NT2/D1 (cell line): Measurements from ENCODE around the gene SLC9A1.

Experiments
- DNase-seq: peaks from one replicate; pipeline ENCODE4 v3.0.0-alpha.2; 2011; ENCODE audit warnings: low read depth, low spot score
- H3K27me3 ChIP-seq: 2 replicates; pipeline ENCODE4 v1.6.0; 2011; ENCODE audit warnings: mild to moderate bottlenecking; ENCODE audit not compliant: insufficient read length, insufficient read depth
- H3K36me3 ChIP-seq: 2 replicates; pipeline ENCODE4 v1.6.1; 2011; ENCODE audit warnings: mild to moderate bottlenecking, low read length, mixed read lengths; ENCODE audit not compliant: insufficient read depth, insufficient read length
- H3K4me1 ChIP-seq: 2 replicates; pipeline ENCODE4 v1.5.1; 2011; ENCODE audit not compliant: insufficient read depth, insufficient read length
- H3K4me3 ChIP-seq: 2 replicates; pipeline ENCODE4 v1.5.1; 2011; ENCODE audit warnings: low read depth; ENCODE audit not compliant: insufficient read length
- H3K9ac ChIP-seq: 2 replicates; pipeline ENCODE4 v1.6.0; 2011; ENCODE audit warnings: low read depth; ENCODE audit not compliant: insufficient read length
- H3K9me3 ChIP-seq: 2 replicates; pipeline ENCODE4 v1.5.1; 2011; ENCODE audit warnings: mild to moderate bottlenecking, low read length; ENCODE audit not compliant: insufficient read depth
- SUZ12 ChIP-seq: IDR thresholded peaks from 2 replicates; pipeline ENCODE4 v1.6.1; 2011; ENCODE audit not compliant: insufficient read length, insufficient read depth; ENCODE audit errors: extremely low read depth
- YY1 ChIP-seq: IDR thresholded peaks from 2 replicates; pipeline ENCODE4 v1.6.1; 2011; ENCODE audit not compliant: insufficient read length, insufficient read depth
- ZNF274 ChIP-seq: IDR thresholded peaks from 2 replicates; pipeline ENCODE4 v1.6.1; 2011; ENCODE audit warnings: mild to moderate bottlenecking, low read depth, low read length

Gene SLC9A1

GRCh38 chr1:27144049-27144748 is 10.7 kb downstream of the SLC9A1 start:
- Histone ChIP-seq H3K9me3 (peaks cover 8% of the 10 kb centered on the region; the same call in 1 of the 2 replicates), H3K27me3 (no peaks in the 10 kb centered on the region), H3K4me3 (no peak overlapping the region), H3K36me3 (peaks cover 20% of the 10 kb centered on the region), H3K4me1 (peaks cover 30% of the 10 kb centered on the region), H3K9ac (no peak overlapping the region)
- no peak for TF ChIP-seq YY1
- TF ChIP-seq SUZ12: no peak
- no peak for TF ChIP-seq ZNF274
- no peak for DNase-seq

GRCh38 chr1:27143401-27143800 is 11.5 kb downstream of the SLC9A1 start:
- H3K27me3 ChIP-seq: no peaks in the 10 kb centered on the region
- TF ChIP-seq YY1 (no peak), ZNF274 (no peak), SUZ12 (no peak)
- H3K4me3 ChIP-seq: no peak overlapping the region
- peaks cover 8% of the 10 kb centered on the region; the same call in 1 of the 2 replicates for H3K9me3 ChIP-seq
- H3K9ac ChIP-seq: no peak overlapping the region
- DNase-seq: no peak
- H3K36me3 ChIP-seq: peaks cover 14% of the 10 kb centered on the region
- H3K4me1 ChIP-seq: peaks cover 32% of the 10 kb centered on the region

GRCh38 chr1:27142464-27142863 is 12.5 kb downstream of the SLC9A1 start:
- Histone ChIP-seq H3K4me1 (peaks cover 39% of the 10 kb centered on the region), H3K27me3 (no peaks in the 10 kb centered on the region), H3K4me3 (no peak overlapping the region), H3K36me3 (peaks cover 13% of the 10 kb centered on the region), H3K9me3 (peaks cover 8% of the 10 kb centered on the region; the same call in 1 of the 2 replicates), H3K9ac (no peak overlapping the region)
- TF ChIP-seq ZNF274 (no peak), SUZ12 (no peak), YY1 (no peak)
- no peak for DNase-seq

GRCh38 chr1:27141266-27142003 is 13.5 kb downstream of the SLC9A1 start:
- DNase-seq: no peak
- H3K27me3 ChIP-seq: no peaks in the 10 kb centered on the region
- TF ChIP-seq SUZ12 (no peak), ZNF274 (no peak)
- H3K4me1 ChIP-seq: peaks cover 47% of the 10 kb centered on the region
- no peak overlapping the region for H3K4me3 ChIP-seq
- H3K36me3 ChIP-seq: peaks cover 14% of the 10 kb centered on the region
- peaks cover 8% of the 10 kb centered on the region; the same call in 1 of the 2 replicates for H3K9me3 ChIP-seq
- H3K9ac ChIP-seq: no peak overlapping the region

- peaks cover 28% of the 10 kb centered on the region for H3K36me3 ChIP-seq
- H3K9ac ChIP-seq: no peak overlapping the region
- no peak overlapping the region for H3K4me3 ChIP-seq
- H3K27me3 ChIP-seq: no peaks in the 10 kb centered on the region
- no peak for DNase-seq
- peaks cover 40% of the 10 kb centered on the region for H3K4me1 ChIP-seq
- TF ChIP-seq SUZ12 (no peak), ZNF274 (no peak), YY1 (no peak)
- H3K9me3 ChIP-seq: peaks cover 5% of the 10 kb centered on the region; the same call in 1 of the 2 replicates
These were observed 14.9 kb downstream of the SLC9A1 start for GRCh38 chr1:27139980-27140379.

- H3K4me3 ChIP-seq: no peak overlapping the region
- peaks cover 40% of the 10 kb centered on the region for H3K4me1 ChIP-seq
- no peaks in the 10 kb centered on the region for H3K27me3 ChIP-seq
- DNase-seq: no peak
- no peak for TF ChIP-seq YY1
- no peak for TF ChIP-seq ZNF274
- no peak for TF ChIP-seq SUZ12
- no peaks in the 10 kb centered on the region for H3K9me3 ChIP-seq
- H3K9ac ChIP-seq: no peak overlapping the region
- H3K36me3 ChIP-seq: peaks cover 31% of the 10 kb centered on the region
These were observed 16.0 kb downstream of the SLC9A1 start for GRCh38 chr1:27138927-27139326.

GRCh38 chr1:27138368-27138767 is 16.6 kb downstream of the SLC9A1 start:
- Histone ChIP-seq H3K27me3 (no peaks in the 10 kb centered on the region), H3K4me1 (peaks cover 40% of the 10 kb centered on the region), H3K9me3 (no peaks in the 10 kb centered on the region), H3K9ac (no peak overlapping the region), H3K36me3 (peaks cover 34% of the 10 kb centered on the region), H3K4me3 (no peak overlapping the region)
- DNase-seq: no peak
- TF ChIP-seq ZNF274: no peak
- no peak for TF ChIP-seq SUZ12
- TF ChIP-seq YY1: no peak
